Embryonic facial prominence (tissue), 1 donor: Measurements from ENCODE around the gene TNFRSF13B.

Experiments
- DNase-seq: peaks from one replicate; pipeline ENCODE4 v3.0.0-alpha.2; 2016; ENCODE audit errors: extremely low spot score

The TNFRSF13B gene

GRCh38 chr17:16938496-16939207 lies 33.3 kb downstream of the TNFRSF13B start:
- no peak for DNase-seq

GRCh38 chr17:16938031-16938430 lies 33.9 kb downstream of the TNFRSF13B start:
- no peak for DNase-seq

GRCh38 chr17:16937431-16937830 lies 34.5 kb downstream of the TNFRSF13B start:
- DNase-seq, result no peak

GRCh38 chr17:16936536-16937310 lies 35.2 kb downstream of the TNFRSF13B start:
- DNase-seq, result no peak

- DNase-seq, result no peak
Observed at GRCh38 chr17:16935786-16936185, 36.1 kb downstream of the TNFRSF13B start.

GRCh38 chr17:16935241-16935663 lies 36.7 kb downstream of the TNFRSF13B start:
- no peak for DNase-seq

GRCh38 chr17:16934836-16935235 lies 37.1 kb downstream of the TNFRSF13B start:
- no peak for DNase-seq

- DNase-seq, result no peak
Observed at GRCh38 chr17:16934133-16934795, 37.7 kb downstream of the TNFRSF13B start.

- DNase-seq, result no peak
Observed at GRCh38 chr17:16933317-16934132, 38.4 kb downstream of the TNFRSF13B start.

GRCh38 chr17:16932611-16933010 lies 39.3 kb downstream of the TNFRSF13B start:
- no peak for DNase-seq

- no peak for DNase-seq
Observed at GRCh38 chr17:16932156-16932555, 39.8 kb downstream of the TNFRSF13B start.

- no peak for DNase-seq
Observed at GRCh38 chr17:16931318-16932060, 40.4 kb downstream of the TNFRSF13B start.

GRCh38 chr17:16930571-16931317 lies 41.2 kb downstream of the TNFRSF13B start:
- no peak for DNase-seq

GRCh38 chr17:16929757-16930520 lies 42.0 kb downstream of the TNFRSF13B start:
- DNase-seq, result no peak

- no peak for DNase-seq
Observed at GRCh38 chr17:16929035-16929680, 42.8 kb downstream of the TNFRSF13B start.

- DNase-seq, result no peak
Observed at GRCh38 chr17:16928406-16929034, 43.4 kb downstream of the TNFRSF13B start.

- DNase-seq, result no peak
Observed at GRCh38 chr17:16927641-16928321, 44.1 kb downstream of the TNFRSF13B start.
